Liver (tissue), 9 donors: ENCODE data around the gene LRIG1. TPM values are rescaled to one million over a fixed set of nuclear protein-coding genes. Genes with fewer than 3 reads are reported as not detected.

Source experiments
- DNase-seq: peaks from one replicate; pipeline ENCODE4 v3.0.0-alpha.2; 2017; ENCODE audit warnings: low spot score
- H3K27ac ChIP-seq, 2 donors: one replicate each; pipeline ENCODE4 v1.7.0; 2013; ENCODE audit warnings: inconsistent platforms in 2 of 2, low read length in 2 of 2, control low read depth in 1 of 2, low read depth in 1 of 2, mild to moderate bottlenecking in 1 of 2
- H3K27me3 ChIP-seq, 4 donors: one replicate each; pipeline versions ENCODE4 v1.6.1 to v1.7.0; 2013; ENCODE audit warnings: low read length in 3 of 4, inconsistent platforms in 1 of 4, mild to moderate bottlenecking in 1 of 4, moderate library complexity in 1 of 4; ENCODE audit not compliant: control insufficient read depth in 4 of 4, insufficient read depth in 4 of 4
- H3K36me3 ChIP-seq, 4 donors: one replicate each; pipeline versions ENCODE4 v1.6.1 to v1.7.0; 2013; ENCODE audit warnings: low read length in 3 of 4, mild to moderate bottlenecking in 3 of 4, low read depth in 1 of 4, moderate library complexity in 1 of 4; ENCODE audit not compliant: control insufficient read depth in 4 of 4, insufficient read depth in 3 of 4
- H3K4me1 ChIP-seq, 4 donors: one replicate each; pipeline versions ENCODE4 v1.6.1 to v1.7.0; 2013; ENCODE audit warnings: low read length in 3 of 4, mild to moderate bottlenecking in 3 of 4, moderate library complexity in 1 of 4; ENCODE audit not compliant: control insufficient read depth in 4 of 4, insufficient read depth in 4 of 4
- H3K4me3 ChIP-seq, 3 donors: one replicate each; pipeline versions ENCODE4 v1.6.1 to v1.7.0; 2013; ENCODE audit warnings: low read length in 3 of 3, control low read depth in 1 of 3, low read depth in 1 of 3, mild to moderate bottlenecking in 1 of 3
- H3K9ac ChIP-seq, 2 donors: one replicate each; pipeline ENCODE4 v1.7.0; 2013; ENCODE audit warnings: low read length in 2 of 2, mild to moderate bottlenecking in 2 of 2, moderate library complexity in 2 of 2, control low read depth in 1 of 2, low read depth in 1 of 2
- H3K9me3 ChIP-seq, 4 donors: one replicate each; pipeline versions ENCODE4 v1.6.1 to v1.7.0; 2013; ENCODE audit warnings: low read length in 3 of 4; ENCODE audit not compliant: control insufficient read depth in 4 of 4
- ATF3 ChIP-seq: IDR thresholded peaks from 2 replicates; pipeline ENCODE4 v1.6.1; 2016; ENCODE audit warnings: antibody characterized with exemption
- CTCF ChIP-seq: fragments of 150-350 bp; IDR thresholded peaks from 2 replicates; pipeline ENCODE4 v1.5.1; 2017; ENCODE audit warnings: improper control_type of control experiment, low read depth, low read length; ENCODE audit not compliant: missing input control
- EGR1 ChIP-seq, 2 donors: IDR thresholded peaks; 2 replicates each; pipeline ENCODE4 v1.6.1; 2016 to 2018; ENCODE audit warnings: antibody characterized with exemption in 2 of 2, low read depth in 2 of 2
- FOXA1 ChIP-seq: IDR thresholded peaks from 2 replicates; pipeline ENCODE4 v1.6.1; 2016; ENCODE audit warnings: antibody characterized with exemption
- FOXA2 ChIP-seq: IDR thresholded peaks from 2 replicates; pipeline ENCODE4 v1.6.1; 2016; ENCODE audit warnings: antibody characterized with exemption
- GABPA ChIP-seq, 2 donors: IDR thresholded peaks in 1 of 2; conservative IDR thresholded peaks in 1 of 2; 2 replicates each; pipeline ENCODE4 v1.6.1; 2016; ENCODE audit warnings: antibody characterized with exemption in 2 of 2, mild to moderate bottlenecking in 1 of 2, moderate library complexity in 1 of 2
- HNF4A ChIP-seq, 2 donors: conservative IDR thresholded peaks; 2 replicates each; pipeline ENCODE4 v1.6.1; 2016; ENCODE audit warnings: antibody characterized with exemption in 2 of 2, mild to moderate bottlenecking in 2 of 2
- HNF4G ChIP-seq: IDR thresholded peaks from 2 replicates; pipeline ENCODE4 v1.6.1; 2016; ENCODE audit warnings: antibody characterized with exemption
- JUND ChIP-seq, 2 donors: IDR thresholded peaks; 2 replicates each; pipeline ENCODE4 v1.6.1; 2016; ENCODE audit warnings: antibody characterized with exemption in 2 of 2
- MAX ChIP-seq: IDR thresholded peaks from 2 replicates; pipeline ENCODE4 v1.6.1; 2016; ENCODE audit warnings: antibody characterized with exemption
- NR2F2 ChIP-seq: IDR thresholded peaks from 2 replicates; pipeline ENCODE4 v1.6.1; 2016; ENCODE audit warnings: antibody characterized with exemption
- RAD21 ChIP-seq, 2 donors: IDR thresholded peaks; 2 replicates each; pipeline ENCODE4 v1.6.1; 2016; ENCODE audit warnings: antibody characterized with exemption in 2 of 2, mild to moderate bottlenecking in 2 of 2
- REST ChIP-seq: IDR thresholded peaks from 2 replicates; pipeline ENCODE4 v1.6.1; 2016; ENCODE audit warnings: antibody characterized with exemption, mild to moderate bottlenecking
- RXRA ChIP-seq, 2 donors: IDR thresholded peaks; 2 replicates each; pipeline ENCODE4 v1.6.1; 2017 to 2018; ENCODE audit warnings: antibody characterized with exemption in 2 of 2, mild to moderate bottlenecking in 1 of 2
- SP1 ChIP-seq: IDR thresholded peaks from 2 replicates; pipeline ENCODE4 v1.6.1; 2018; ENCODE audit warnings: antibody characterized with exemption, mild to moderate bottlenecking
- TAF1 ChIP-seq: conservative IDR thresholded peaks from 2 replicates; pipeline ENCODE4 v1.6.1; 2016; ENCODE audit warnings: antibody characterized with exemption, mild to moderate bottlenecking
- YY1 ChIP-seq: IDR thresholded peaks from 2 replicates; pipeline ENCODE4 v1.6.1; 2016; ENCODE audit warnings: antibody characterized with exemption, mild to moderate bottlenecking
- ZBTB33 ChIP-seq: IDR thresholded peaks from 2 replicates; pipeline ENCODE4 v1.6.1; 2016; ENCODE audit warnings: antibody characterized with exemption
- WGBS: extraction: QIAGEN DNeasy Blood & Tissue Kit; methylation state at CpG from one replicate; pipeline ENCODE4 v1.1.7; 2013; 5-methylcytosine and 5-hydroxymethylcytosine counted together
- polyA plus RNA-seq, 2 donors: library from polyadenylated mRNA; stranded (reverse) in 1 of 2; unstranded in 1 of 2; fragments of 200-250 nt in 1 of 2; fragments of >200 nt in 1 of 2; fragmentation: Nextera tagmentation in 1 of 2; extraction: Ambion mirVana in 1 of 2; gene quantifications; one replicate each; pipeline versions ENCODE4 v1.2.1 to v1.2.3, GENCODE V29; 2013 to 2015
- total RNA-seq, 2 donors: library from RNA; depleted of rRNA; stranded (reverse); fragments of >200 nt; gene quantifications; one replicate each; pipeline ENCODE4 v1.2.3, GENCODE V29; 2014
- donor health status: healthy.
- donor health status: healthy.
- donor health status: healthy.
- donor health status: healthy.
- donor health status: healthy.

LRIG1 gene
- total and polyA plus RNA-seq, 4 donors: 9.4 to 48.9 (median 12.9) TPM

- no peaks in the 10 kb centered on the region for H3K9me3 ChIP-seq
- 80% methylated on average over 5 of the region's 5 CpGs for WGBS
- H3K27ac ChIP-seq: no peak overlapping the region
- TF ChIP-seq SP1: no peak
- no peak for TF ChIP-seq ZBTB33
- no peak for TF ChIP-seq MAX
- TF ChIP-seq RAD21 (IDR thresholded peaks at IDR 0.05): no peak
- H3K4me3 ChIP-seq: no peak overlapping the region
- DNase-seq: no peak
- no peaks in the 10 kb centered on the region for H3K27me3 ChIP-seq
- H3K36me3 ChIP-seq: no peaks in the 10 kb centered on the region
- no peak overlapping the region for H3K9ac ChIP-seq
- H3K4me1 ChIP-seq: peaks cover 2 to 33% (median 25%) of the 10 kb centered on the region in 4 donors
Observed at GRCh38 chr3:66487465-66487864, 13.4 kb downstream of the LRIG1 start.

GRCh38 chr3:66486646-66487045 lies 14.2 kb downstream of the LRIG1 start:
- DNase-seq: no peak
- Histone ChIP-seq H3K9me3 (no peaks in the 10 kb centered on the region), H3K27ac (no peak overlapping the region), H3K4me3 (no peak overlapping the region), H3K36me3 (no peaks in the 10 kb centered on the region), H3K4me1 (peaks cover 6 to 32% (median 25%) of the 10 kb centered on the region in 4 donors), H3K9ac (no peak overlapping the region), H3K27me3 (no peaks in the 10 kb centered on the region)
- TF ChIP-seq ZBTB33 (no peak), HNF4G (no peak), SP1 (no peak), RAD21 (IDR thresholded peaks at IDR 0.05) (no peak), TAF1 (no peak), JUND (IDR thresholded peaks at IDR 0.05) (no peak), EGR1 (IDR thresholded peaks at IDR 0.05; ENCODE audit: low read depth in 2 of 2) (no peak), MAX (no peak), REST (no peak), NR2F2 (no peak), YY1 (no peak), GABPA (IDR thresholded peaks at IDR 0.05 in 1 of 2, conservative IDR thresholded peaks at IDR 0.05 in 1 of 2) (no peak), FOXA1 (no peak), ATF3 (no peak), FOXA2 (no peak), HNF4A (conservative IDR thresholded peaks at IDR 0.05) (no peak), CTCF (no peak), RXRA (IDR thresholded peaks at IDR 0.05) (no peak)
- WGBS: 91% methylated on average over 5 of the region's 5 CpGs
